Measurements from ENCODE around the gene PXK. TPM values are rescaled to one million over a fixed set of nuclear protein-coding genes. Genes with fewer than 3 reads are reported as not detected.

Gene PXK
- total RNA-seq, 2 experiments from 2014 or later = 68.7 to 125 TPM

GRCh38 chr3:58333206-58334012 lies 717 bp downstream of the PXK start:
- Histone ChIP-seq H3K4me3 (ENCODE audit: low read depth, low read length, poor library complexity, severe bottlenecking) (peak overlapping the region; percentile 80), H3K79me2 (ENCODE audit: insufficient read depth, low read depth, low read length) (peaks cover 60% of the 10 kb centered on the region), H3K4me1 (ENCODE audit: insufficient read depth, low read length, poor library complexity, severe bottlenecking) (peaks cover 56% of the 10 kb centered on the region), H3K36me3 (ENCODE audit: insufficient read depth, low read length) (peaks cover 24% of the 10 kb centered on the region), H3K9me2 (ENCODE audit: insufficient read depth, low read length) (no peaks in the 10 kb centered on the region), H3K4me2 (ENCODE audit: low read length) (peak overlapping the region; percentile 96), H3K9me3 (ENCODE audit: low read length) (no peaks in the 10 kb centered on the region), H3K27ac (ENCODE audit: low read depth, low read length, poor library complexity, severe bottlenecking) (peak overlapping the region; percentile 82), H4K20me1 (ENCODE audit: insufficient read depth, low read length) (no peaks in the 10 kb centered on the region), H2AFZ (ENCODE audit: low read length) (peak overlapping the region; percentile 17; the same call in 1 of the 2 replicates)
- ChIA-PET POLR2A (interaction anchor here (0.6 to 19.4 kb wide), 11 partner anchors 10 to 158 kb away, joined by 3 to 711 read pairs (median 3); partner anchors contain the start of genes HTD2 and RPP14), CTCF (ENCODE audit: unreplicated experiment) (interaction anchor here (0.6 to 1.3 kb wide), 9 partner anchors 12 to 230 kb away, joined by 3 to 14 read pairs (median 4); no protein-coding TSS in a partner anchor)
- peak; percentile 75 for DNase-seq (ENCODE audit: low spot score)
- TF ChIP-seq CTCF (conservative IDR thresholded peaks at IDR 0.05; ENCODE audit: low read length) = peak; percentile 72
- TF ChIP-seq EZH2phosphoT487 (IDR thresholded peaks at IDR 0.05; ENCODE audit: borderline replicate concordance, low read depth, low read length) = no peak
- intact Hi-C loops (cut with micrococcal nuclease; ENCODE audit: unreplicated experiment) = loop anchor here (1.0 to 5.0 kb wide), 2 partner anchors 81 to 99 kb away; partner anchors contain the start of gene PDHB
- BruUV-seq (replicated peaks) = TSS peak; percentile 54

GRCh38 chr3:58334013-58334321 lies 1.3 kb downstream of the PXK start:
- peaks cover 66% of the 10 kb centered on the region for H3K79me2 ChIP-seq (ENCODE audit: insufficient read depth, low read depth, low read length)
- no peak overlapping the region; the same call in 1 of the 2 replicates for H2AFZ ChIP-seq (ENCODE audit: low read length)
- H4K20me1 ChIP-seq (ENCODE audit: insufficient read depth, low read length) = no peaks in the 10 kb centered on the region
- intact Hi-C loops (cut with micrococcal nuclease; ENCODE audit: unreplicated experiment) = loop anchor here (5.0 kb wide), 1 partner anchor 98 kb away; the partner anchor contains the start of gene PDHB
- BruUV-seq (replicated peaks) = no TSS peak
- ChIA-PET POLR2A (interaction anchor here (0.7 to 19.4 kb wide), 9 partner anchors 10 to 158 kb away, joined by 3 to 711 read pairs (median 3); partner anchors contain the start of genes HTD2 and RPP14), CTCF (ENCODE audit: unreplicated experiment) (interaction anchor here (0.6 to 1.3 kb wide), 5 partner anchors 8 to 22 kb away, joined by 3 to 4 read pairs (median 4); no protein-coding TSS in a partner anchor)
- H3K9me3 ChIP-seq (ENCODE audit: low read length) = no peaks in the 10 kb centered on the region
- no peak for TF ChIP-seq CTCF (conservative IDR thresholded peaks at IDR 0.05; ENCODE audit: low read length)
- no peak for TF ChIP-seq EZH2phosphoT487 (IDR thresholded peaks at IDR 0.05; ENCODE audit: borderline replicate concordance, low read depth, low read length)
- H3K4me3 ChIP-seq (ENCODE audit: low read depth, low read length, poor library complexity, severe bottlenecking) = peak overlapping the region; percentile 80
- no peaks in the 10 kb centered on the region for H3K9me2 ChIP-seq (ENCODE audit: insufficient read depth, low read length)
- DNase-seq (ENCODE audit: low spot score) = no peak
- H3K4me1 ChIP-seq (ENCODE audit: insufficient read depth, low read length, poor library complexity, severe bottlenecking) = peaks cover 62% of the 10 kb centered on the region
- peak overlapping the region; percentile 82 for H3K27ac ChIP-seq (ENCODE audit: low read depth, low read length, poor library complexity, severe bottlenecking)
- peaks cover 30% of the 10 kb centered on the region for H3K36me3 ChIP-seq (ENCODE audit: insufficient read depth, low read length)
- peak overlapping the region; percentile 96 for H3K4me2 ChIP-seq (ENCODE audit: low read length)

Measured in OCI-LY7 (cell line).